SK-N-SH (cell line): ENCODE data around the gene GJD4. TPM values are rescaled to one million over a fixed set of nuclear protein-coding genes. Genes with fewer than 3 reads are reported as not detected.

Experiments used
- CTCF ChIA-PET: fragments of 300-600, 350-600 bp; formaldehyde crosslinking; extraction: SDS; loops from one replicate; lab custom pipeline; 2021; lab: Yijun Ruan, JAX
- POLR2A ChIA-PET: fragments of 350-600 bp; sonication (Branson Sonifier 250); formaldehyde crosslinking; extraction: SDS; loops from one replicate; lab custom pipeline; 2020; ENCODE audit warnings: antibody characterized with exemption, inconsistent platforms; lab: Yijun Ruan, JAX
- DNase-seq: peaks from one replicate; pipeline ENCODE4 v3.0.0; 2012
- H2AFZ ChIP-seq: fragments of 200-600 bp; sonication (generic); 2 replicates; pipeline ENCODE4 v1.8.1; 2016; ENCODE audit warnings: antibody characterized with exemption, mild to moderate bottlenecking, low read depth
- H3F3A ChIP-seq: fragments of 200-600 bp; sonication (generic); replicated peaks from 2 replicates; pipeline ENCODE3; 2016; ENCODE audit warnings: antibody characterized with exemption, mild to moderate bottlenecking; ENCODE audit not compliant: insufficient read depth
- H3K27ac ChIP-seq, 2 experiments: fragments of 200-500 bp in 1 of 2; fragments of 200-600 bp in 1 of 2; sonication (Bioruptor generic) in 1 of 2; sonication (generic), shearing (Covaris generic) in 1 of 2; 2 replicates each; pipeline versions ENCODE4 v1.5.1 to v1.6.1; 2014 to 2016; ENCODE audit warnings: low read depth in 2 of 2, inconsistent platforms in 1 of 2, low read length in 1 of 2, mild to moderate bottlenecking in 1 of 2, mixed read lengths in 1 of 2
- H3K27me3 ChIP-seq: fragments of 200-600 bp; sonication (generic), shearing (Covaris generic); 2 replicates; pipeline ENCODE4 v1.6.1; 2016; ENCODE audit warnings: mixed run types; ENCODE audit not compliant: insufficient read depth
- H3K36me3 ChIP-seq, 2 experiments: fragments of 200-500 bp in 1 of 2; fragments of 200-600 bp in 1 of 2; sonication (Bioruptor generic) in 1 of 2; sonication (generic) in 1 of 2; replicated peaks in 1 of 2; 2 replicates each; pipeline versions ENCODE3 to v1.5.1; 2014 to 2016; ENCODE audit warnings: low read length in 1 of 2, mild to moderate bottlenecking in 1 of 2; ENCODE audit not compliant: insufficient read depth in 2 of 2, control insufficient read depth in 1 of 2
- H3K4me1 ChIP-seq, 2 experiments: fragments of 200-500 bp in 1 of 2; fragments of 200-600 bp in 1 of 2; sonication (Bioruptor generic) in 1 of 2; sonication (generic), shearing (Covaris generic) in 1 of 2; 2 replicates each; pipeline versions ENCODE4 v1.5.1 to v1.6.1; 2014 to 2016; ENCODE audit warnings: low read depth in 1 of 2, low read length in 1 of 2, mixed run types in 1 of 2; ENCODE audit not compliant: insufficient read depth in 2 of 2, control insufficient read depth in 1 of 2
- H3K4me2 ChIP-seq: fragments of 200-600 bp; sonication (generic), shearing (Covaris generic); 2 replicates; pipeline ENCODE4 v1.6.1; 2017; ENCODE audit warnings: mixed run types
- H3K4me3 ChIP-seq, 2 experiments: fragments of 200-500 bp in 1 of 2; fragments of 200-600 bp in 1 of 2; sonication (Bioruptor generic) in 1 of 2; sonication (generic), shearing (Covaris generic) in 1 of 2; 2 replicates each; pipeline versions ENCODE4 v1.5.1 to v1.8.1; 2014 to 2016; ENCODE audit warnings: low read depth in 2 of 2, inconsistent platforms in 1 of 2, low read length in 1 of 2, mild to moderate bottlenecking in 1 of 2, mixed read lengths in 1 of 2, moderate library complexity in 1 of 2
- H3K79me2 ChIP-seq: fragments of 200-600 bp; sonication (generic); 2 replicates; pipeline ENCODE4 v1.8.1; 2017; ENCODE audit warnings: mild to moderate bottlenecking; ENCODE audit not compliant: insufficient read depth
- H3K9ac ChIP-seq: fragments of 200-600 bp; sonication (generic); 2 replicates; pipeline ENCODE4 v1.6.1; 2017; ENCODE audit warnings: mixed run types
- H3K9me2 ChIP-seq: fragments of 200-600 bp; sonication (generic); 2 replicates; pipeline ENCODE4 v1.6.1; 2017; ENCODE audit warnings: mixed run types
- H3K9me3 ChIP-seq: fragments of 200-600 bp; sonication (generic); 2 replicates; pipeline ENCODE4 v1.6.1; 2017; ENCODE audit warnings: mixed run types, mild to moderate bottlenecking, moderate library complexity
- H4K20me1 ChIP-seq: fragments of 200-600 bp; sonication (generic); 2 replicates; pipeline ENCODE4 v1.6.1; 2017; ENCODE audit warnings: mild to moderate bottlenecking, mixed run types; ENCODE audit not compliant: insufficient read depth
- CHD2 ChIP-seq: fragments of 150-350 bp; IDR thresholded peaks from 2 replicates; pipeline ENCODE4 v1.6.1; 2018; ENCODE audit warnings: low read length; ENCODE audit not compliant: partially characterized antibody
- EP300 ChIP-seq, 2 experiments: IDR thresholded peaks; 2 replicates each; pipeline versions ENCODE4 v1.4.0 to v1.6.1; 2012; ENCODE audit warnings: borderline replicate concordance in 1 of 2, low read depth in 1 of 2, low read length in 1 of 2
- FOXJ3 ChIP-seq: sonication (generic); formaldehyde crosslinking; IDR thresholded peaks from 2 replicates; pipeline ENCODE4 v1.5.1; 2020; ENCODE audit warnings: mild to moderate bottlenecking, missing genetic modification reagents
- FOXM1 ChIP-seq: IDR thresholded peaks from 2 replicates; pipeline ENCODE4 v1.4.0; 2012; ENCODE audit warnings: low read depth, mild to moderate bottlenecking
- IRF3 ChIP-seq: fragments of 150-350 bp; IDR thresholded peaks from 2 replicates; pipeline ENCODE4 v1.6.1; 2016; ENCODE audit warnings: mild to moderate bottlenecking, low read depth, low read length
- JUND ChIP-seq: IDR thresholded peaks from 2 replicates; pipeline ENCODE4 v1.4.0; 2012
- MXI1 ChIP-seq: IDR thresholded peaks from 2 replicates; pipeline ENCODE4 v1.6.1; 2012; ENCODE audit warnings: mild to moderate bottlenecking, low read depth, low read length, improper control_type of control experiment
- RFX5 ChIP-seq: IDR thresholded peaks from 2 replicates; pipeline ENCODE4 v1.6.1; 2012; ENCODE audit warnings: mild to moderate bottlenecking, improper control_type of control experiment, low read length
- RXRA ChIP-seq: IDR thresholded peaks from 2 replicates; pipeline ENCODE4 v1.4.0; 2012; ENCODE audit warnings: low read depth, mild to moderate bottlenecking, borderline replicate concordance
- ZBTB33 ChIP-seq: IDR thresholded peaks from 2 replicates; pipeline ENCODE4 v1.4.0; 2012; ENCODE audit warnings: low read depth, borderline replicate concordance
- WGBS: methylation state at CpG from one replicate; pipeline ENCODE4 v1.1.6; 2017; ENCODE audit warnings: low lambda C conversion rate; 5-methylcytosine and 5-hydroxymethylcytosine counted together
- polyA plus RNA-seq, 3 experiments: library from polyadenylated mRNA; depleted of rRNA; stranded (reverse); fragments of >200 nt; gene quantifications; 2 replicates each; pipeline ENCODE4 v1.2.3, GENCODE V29; 2012
- TF ChIP-seq, protein P1 (sequence below): fragments of 200-600 bp; sonication (generic); IDR thresholded peaks from 2 replicates; pipeline ENCODE4 v1.6.1; 2017; ENCODE audit warnings: antibody characterized with exemption, mild to moderate bottlenecking, moderate library complexity
- TF ChIP-seq, protein P2 (sequence below): IDR thresholded peaks from 2 replicates; pipeline ENCODE4 v1.6.1; 2012; ENCODE audit warnings: mild to moderate bottlenecking, low read depth, low read length, moderate library complexity
- TF ChIP-seq, protein P3 (sequence below): fragments of 150-350 bp; IDR thresholded peaks from 2 replicates; pipeline ENCODE4 v1.6.1; 2017; ENCODE audit warnings: antibody characterized with exemption, low read length, low read depth, borderline replicate concordance

GJD4 gene
- polyA plus RNA-seq, 1 of the 3 experiments (the other 2 are of a cell fraction): not detected

DNA sequence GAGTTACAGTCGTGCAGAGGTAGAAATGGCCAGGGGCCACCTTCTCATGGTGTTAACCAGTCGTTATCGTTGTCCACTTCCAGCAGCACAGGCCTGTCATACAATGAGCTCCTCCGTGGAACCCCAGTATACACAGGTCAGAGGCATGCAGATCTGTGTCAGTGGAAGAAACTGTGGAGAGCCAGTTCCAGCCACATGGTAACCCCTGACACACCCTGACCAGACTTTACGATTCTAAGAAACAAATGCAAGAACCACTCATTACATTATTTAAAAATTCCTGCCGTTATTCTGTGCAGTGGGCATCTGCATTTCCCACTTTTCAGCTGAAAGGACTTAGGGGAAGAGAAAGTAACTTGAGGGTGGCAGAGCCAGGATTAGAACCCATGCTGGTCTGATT, 23.5 kb upstream of the GJD4 start:
- Histone ChIP-seq H4K20me1 (no peaks in the 10 kb centered on the region), H2AFZ (no peak overlapping the region), H3K4me1 (no peaks in the 10 kb centered on the region; a peak in 1 of 4 replicates), H3K9me3 (no peaks in the 10 kb centered on the region), H3K79me2 (no peaks in the 10 kb centered on the region), H3F3A (no peaks in the 10 kb centered on the region), H3K9me2 (no peaks in the 10 kb centered on the region), H3K27ac (no peak overlapping the region), H3K4me3 (no peak overlapping the region), H3K4me2 (no peak overlapping the region), H3K36me3 (no peaks in the 10 kb centered on the region)
- ChIA-PET POLR2A (no interaction called here), CTCF (interaction anchor here (0.9 to 11.3 kb wide), 2 partner anchors 19 to 36 kb away, joined by 3 to 68 read pairs; no protein-coding TSS in a partner anchor)
- no peak for DNase-seq
- WGBS: 86% methylated on average over 6 of the region's 6 CpGs
- no peak for TF ChIP-seq JUND
- no peak for TF ChIP-seq FOXM1
- TF ChIP-seq ZBTB33: no peak
- no peak for TF ChIP-seq RFX5
- no peak for TF ChIP-seq EP300 (IDR thresholded peaks at IDR 0.05; ENCODE audit: borderline replicate concordance in 1 of 2, low read depth in 1 of 2, low read length in 1 of 2)
- TF ChIP-seq CHD2: no peak
- TF ChIP-seq FOXJ3 (CRISPR knock-in tag): no peak
- no peak for TF ChIP-seq RXRA
- no peak for TF ChIP-seq MXI1
- no peak for TF ChIP-seq IRF3
- TF ChIP-seq, protein P1, sequence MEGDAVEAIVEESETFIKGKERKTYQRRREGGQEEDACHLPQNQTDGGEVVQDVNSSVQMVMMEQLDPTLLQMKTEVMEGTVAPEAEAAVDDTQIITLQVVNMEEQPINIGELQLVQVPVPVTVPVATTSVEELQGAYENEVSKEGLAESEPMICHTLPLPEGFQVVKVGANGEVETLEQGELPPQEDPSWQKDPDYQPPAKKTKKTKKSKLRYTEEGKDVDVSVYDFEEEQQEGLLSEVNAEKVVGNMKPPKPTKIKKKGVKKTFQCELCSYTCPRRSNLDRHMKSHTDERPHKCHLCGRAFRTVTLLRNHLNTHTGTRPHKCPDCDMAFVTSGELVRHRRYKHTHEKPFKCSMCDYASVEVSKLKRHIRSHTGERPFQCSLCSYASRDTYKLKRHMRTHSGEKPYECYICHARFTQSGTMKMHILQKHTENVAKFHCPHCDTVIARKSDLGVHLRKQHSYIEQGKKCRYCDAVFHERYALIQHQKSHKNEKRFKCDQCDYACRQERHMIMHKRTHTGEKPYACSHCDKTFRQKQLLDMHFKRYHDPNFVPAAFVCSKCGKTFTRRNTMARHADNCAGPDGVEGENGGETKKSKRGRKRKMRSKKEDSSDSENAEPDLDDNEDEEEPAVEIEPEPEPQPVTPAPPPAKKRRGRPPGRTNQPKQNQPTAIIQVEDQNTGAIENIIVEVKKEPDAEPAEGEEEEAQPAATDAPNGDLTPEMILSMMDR: no peak
- TF ChIP-seq, all 33 proteins: peak for 0
- no peak overlapping the region for H3K9ac ChIP-seq
- no peaks in the 10 kb centered on the region for H3K27me3 ChIP-seq

- H3K27me3 ChIP-seq: no peaks in the 10 kb centered on the region
- H3K79me2 ChIP-seq: no peaks in the 10 kb centered on the region
- no peak overlapping the region for H2AFZ ChIP-seq
- H3K4me3 ChIP-seq: no peak overlapping the region
- H3K4me2 ChIP-seq: no peak overlapping the region
- H3F3A ChIP-seq: no peaks in the 10 kb centered on the region
- 86% methylated on average over 9 of the region's 9 CpGs for WGBS
- H3K9me3 ChIP-seq: no peaks in the 10 kb centered on the region
- CTCF ChIA-PET: interaction anchor here (1.1 to 2.4 kb wide), 2 partner anchors 15 to 21 kb away, joined by 3 to 10 read pairs; no protein-coding TSS in a partner anchor
- H3K9me2 ChIP-seq: no peaks in the 10 kb centered on the region
- no peak overlapping the region for H3K27ac ChIP-seq
- H3K9ac ChIP-seq: no peak overlapping the region
- H4K20me1 ChIP-seq: no peaks in the 10 kb centered on the region
- no peak for DNase-seq
- TF ChIP-seq, protein P2, sequence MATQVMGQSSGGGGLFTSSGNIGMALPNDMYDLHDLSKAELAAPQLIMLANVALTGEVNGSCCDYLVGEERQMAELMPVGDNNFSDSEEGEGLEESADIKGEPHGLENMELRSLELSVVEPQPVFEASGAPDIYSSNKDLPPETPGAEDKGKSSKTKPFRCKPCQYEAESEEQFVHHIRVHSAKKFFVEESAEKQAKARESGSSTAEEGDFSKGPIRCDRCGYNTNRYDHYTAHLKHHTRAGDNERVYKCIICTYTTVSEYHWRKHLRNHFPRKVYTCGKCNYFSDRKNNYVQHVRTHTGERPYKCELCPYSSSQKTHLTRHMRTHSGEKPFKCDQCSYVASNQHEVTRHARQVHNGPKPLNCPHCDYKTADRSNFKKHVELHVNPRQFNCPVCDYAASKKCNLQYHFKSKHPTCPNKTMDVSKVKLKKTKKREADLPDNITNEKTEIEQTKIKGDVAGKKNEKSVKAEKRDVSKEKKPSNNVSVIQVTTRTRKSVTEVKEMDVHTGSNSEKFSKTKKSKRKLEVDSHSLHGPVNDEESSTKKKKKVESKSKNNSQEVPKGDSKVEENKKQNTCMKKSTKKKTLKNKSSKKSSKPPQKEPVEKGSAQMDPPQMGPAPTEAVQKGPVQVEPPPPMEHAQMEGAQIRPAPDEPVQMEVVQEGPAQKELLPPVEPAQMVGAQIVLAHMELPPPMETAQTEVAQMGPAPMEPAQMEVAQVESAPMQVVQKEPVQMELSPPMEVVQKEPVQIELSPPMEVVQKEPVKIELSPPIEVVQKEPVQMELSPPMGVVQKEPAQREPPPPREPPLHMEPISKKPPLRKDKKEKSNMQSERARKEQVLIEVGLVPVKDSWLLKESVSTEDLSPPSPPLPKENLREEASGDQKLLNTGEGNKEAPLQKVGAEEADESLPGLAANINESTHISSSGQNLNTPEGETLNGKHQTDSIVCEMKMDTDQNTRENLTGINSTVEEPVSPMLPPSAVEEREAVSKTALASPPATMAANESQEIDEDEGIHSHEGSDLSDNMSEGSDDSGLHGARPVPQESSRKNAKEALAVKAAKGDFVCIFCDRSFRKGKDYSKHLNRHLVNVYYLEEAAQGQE: no peak
- TF ChIP-seq, protein P3, sequence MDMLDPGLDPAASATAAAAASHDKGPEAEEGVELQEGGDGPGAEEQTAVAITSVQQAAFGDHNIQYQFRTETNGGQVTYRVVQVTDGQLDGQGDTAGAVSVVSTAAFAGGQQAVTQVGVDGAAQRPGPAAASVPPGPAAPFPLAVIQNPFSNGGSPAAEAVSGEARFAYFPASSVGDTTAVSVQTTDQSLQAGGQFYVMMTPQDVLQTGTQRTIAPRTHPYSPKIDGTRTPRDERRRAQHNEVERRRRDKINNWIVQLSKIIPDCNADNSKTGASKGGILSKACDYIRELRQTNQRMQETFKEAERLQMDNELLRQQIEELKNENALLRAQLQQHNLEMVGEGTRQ: no peak
- TF ChIP-seq EP300 (IDR thresholded peaks at IDR 0.05; ENCODE audit: borderline replicate concordance in 1 of 2, low read depth in 1 of 2, low read length in 1 of 2): no peak
- POLR2A ChIA-PET: no interaction called here
- H3K36me3 ChIP-seq: no peaks in the 10 kb centered on the region
- H3K4me1 ChIP-seq: no peaks in the 10 kb centered on the region; a peak in 1 of 4 replicates
Observed at GRCh38 chr10:35584946-35585345, 20.2 kb upstream of the GJD4 start.
